Activated naive CD8-positive, alpha-beta T cell treated with anti-CD3 and anti-CD28 coated beads, Interleukin-2, amount 50 U/mL, for 16 hours (primary cell): ENCODE measurements around the gene SIGLEC11.
A peak's percentile ranks its signal among the peaks of the same experiment; 100 is the strongest.
"Not testable (repeated sequence)": the region's sequence is repeated elsewhere in the genome, so short reads cannot be mapped to it uniquely, and the experiment has no call there.

ENCODE experiments used
- DNase-seq: peaks from one replicate; pipeline ENCODE4 v3.0.0-alpha.2; 2020; ENCODE audit warnings: low read depth, low spot score

Gene SIGLEC11

DNA sequence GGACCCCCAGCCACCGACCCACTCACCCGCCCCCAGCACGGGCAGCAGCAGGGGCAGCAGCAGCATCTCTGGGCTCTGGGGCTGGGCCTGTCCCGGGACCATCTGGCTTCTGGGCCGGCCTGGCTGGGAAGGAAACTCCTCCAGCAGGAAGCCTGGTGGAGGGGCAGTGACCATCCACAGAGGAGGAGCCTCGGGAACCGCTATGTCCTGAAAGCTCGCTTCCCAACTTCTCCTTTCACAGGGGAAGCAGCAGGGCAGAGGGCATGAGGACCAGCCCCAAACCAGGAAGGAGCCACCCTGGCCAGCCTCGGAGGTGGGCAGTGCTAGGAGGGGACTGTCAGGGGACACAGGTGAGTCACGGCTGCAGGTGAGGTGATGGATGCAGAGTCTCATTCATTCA is at the start of gene SIGLEC11:
TSS of gene SIGLEC11 (minus strand) at position 193 of the 400 bp plus-strand sequence. CDS start at position 102, 91 bp downstream.
- not testable (repeated sequence) for DNase-seq

GRCh38 chr19:50008532-50008931 is 47.6 kb upstream of the SIGLEC11 start:
- DNase-seq: no peak

- DNase-seq: no peak
These were observed 47.0 kb upstream of the SIGLEC11 start for GRCh38 chr19:50007947-50008346.

DNA sequence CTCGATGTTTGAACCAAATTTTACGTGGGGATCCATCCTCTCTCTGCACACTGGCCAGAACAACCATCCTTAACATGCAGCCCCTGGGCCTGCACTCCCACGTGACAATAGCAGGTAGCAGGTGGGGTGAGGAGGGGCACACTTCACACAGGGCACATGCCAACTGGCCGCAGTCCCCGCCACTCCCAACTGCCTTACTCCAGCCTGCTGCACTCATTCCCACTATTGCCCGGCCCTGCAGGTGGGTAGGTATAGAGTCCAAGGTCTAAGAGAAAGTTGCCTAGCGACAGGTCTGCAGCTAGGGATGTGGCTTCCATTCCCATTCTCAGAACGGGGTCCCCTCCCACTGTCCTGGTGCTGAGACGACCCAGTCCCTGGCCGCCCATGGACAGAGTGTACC is 46.2 kb upstream of the SIGLEC11 start:
- DNase-seq: no peak

GRCh38 chr19:50005428-50005827 is 44.5 kb upstream of the SIGLEC11 start:
- no peak for DNase-seq

DNA sequence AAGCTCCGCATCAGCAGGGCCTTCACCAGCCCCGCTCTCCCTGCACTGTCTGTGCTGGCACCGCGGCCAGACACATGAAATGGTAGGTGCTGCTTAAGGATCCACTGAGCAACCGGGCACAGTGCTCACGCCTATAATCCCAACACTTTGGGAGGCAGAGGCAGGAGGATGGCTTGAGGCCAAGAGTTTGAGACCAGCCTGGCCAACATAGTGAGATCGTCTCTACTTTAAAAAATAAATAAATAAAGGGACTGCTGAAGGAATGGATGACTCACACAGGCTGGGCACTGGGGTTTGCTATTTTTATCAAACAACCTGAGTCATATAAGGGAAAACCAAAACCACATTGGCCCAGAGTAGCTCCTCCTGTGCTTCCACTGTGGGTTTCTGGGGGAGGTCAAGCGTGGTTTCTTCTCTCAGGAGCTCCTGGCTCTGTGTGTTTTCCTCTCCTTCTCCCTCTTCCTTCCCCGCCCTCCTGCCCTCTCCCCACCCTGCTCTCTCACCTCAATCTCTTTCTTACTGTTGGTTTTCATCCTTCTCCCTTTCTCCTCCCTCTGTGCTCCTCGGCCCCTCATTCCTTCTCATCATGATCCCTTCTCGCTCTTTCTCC is 42.9 kb upstream of the SIGLEC11 start:
- no peak for DNase-seq

DNA sequence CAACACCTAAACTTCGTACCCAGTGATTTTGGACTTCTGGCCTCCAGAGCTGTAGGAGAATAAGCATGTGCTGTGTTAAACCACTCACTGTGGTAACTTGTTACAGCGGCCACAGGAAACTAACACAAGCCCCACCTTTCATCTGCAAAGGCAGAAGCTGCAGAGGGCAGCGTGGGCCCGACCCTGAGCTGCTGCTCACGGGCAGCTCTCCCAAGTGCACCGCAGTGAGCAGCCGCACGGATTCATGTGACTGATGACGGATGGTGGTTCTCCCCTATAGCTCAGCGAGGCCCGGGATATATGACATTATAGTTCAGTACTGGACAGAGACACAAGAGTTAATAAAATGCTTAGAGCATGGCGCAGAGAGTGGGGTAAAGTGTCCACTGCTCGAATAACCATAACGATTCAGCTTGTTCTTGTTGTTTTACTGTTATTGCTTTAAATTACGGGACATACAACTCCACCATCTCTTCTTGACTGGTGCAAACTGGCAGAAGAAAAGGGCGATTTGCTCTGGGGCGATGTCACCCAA is 42.3 kb upstream of the SIGLEC11 start:
- DNase-seq: no peak

DNA sequence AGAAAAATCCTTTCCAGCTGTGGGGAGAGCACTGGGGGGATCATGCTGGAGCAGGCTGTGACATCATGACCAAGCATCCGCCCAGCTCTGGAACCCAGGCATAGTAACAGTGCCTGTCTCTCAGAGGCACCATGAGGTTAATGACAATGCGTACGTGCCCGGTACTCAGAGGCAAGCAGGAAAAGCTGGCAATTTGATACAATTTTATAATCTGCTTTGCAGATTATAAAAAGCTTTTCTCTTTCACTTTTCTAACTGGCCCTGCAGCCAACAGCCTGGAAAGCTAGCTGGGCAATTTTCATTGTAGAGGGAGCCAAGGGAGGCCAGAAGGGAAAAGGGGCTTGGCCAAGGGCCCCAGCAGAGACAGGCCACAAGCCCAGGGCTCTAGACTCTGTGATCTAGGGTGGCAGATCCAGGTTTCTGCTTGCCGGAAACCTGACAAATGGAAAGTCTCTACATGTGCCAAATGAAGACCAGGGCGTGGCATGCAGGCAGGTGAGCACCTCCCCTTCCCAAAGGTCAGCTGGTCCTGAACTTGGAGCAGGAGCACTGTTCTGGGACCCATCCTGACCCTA is 41.5 kb upstream of the SIGLEC11 start:
- no peak for DNase-seq

DNA sequence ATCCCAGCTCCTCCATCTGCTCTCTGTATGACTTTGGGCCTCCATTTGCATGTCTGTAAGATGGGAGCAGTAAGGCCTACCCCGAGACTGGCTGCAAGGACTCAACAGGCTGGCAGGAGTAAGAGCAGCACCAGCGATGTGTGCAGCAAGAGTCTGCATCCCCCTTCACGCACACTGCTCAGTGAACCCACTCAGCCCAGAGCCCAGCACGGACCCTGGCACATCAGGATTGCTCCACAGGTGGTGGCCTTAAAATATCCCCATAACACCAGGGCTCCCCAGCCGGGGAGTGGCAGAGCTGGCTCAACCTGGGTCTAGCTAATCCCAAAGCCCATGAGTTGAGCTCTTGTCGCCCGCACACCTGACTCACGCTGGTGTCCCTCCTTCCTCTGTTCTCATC is 40.8 kb upstream of the SIGLEC11 start:
- no peak for DNase-seq

- DNase-seq: no peak
These were observed 40.0 kb upstream of the SIGLEC11 start for GRCh38 chr19:50000841-50001557.

DNA sequence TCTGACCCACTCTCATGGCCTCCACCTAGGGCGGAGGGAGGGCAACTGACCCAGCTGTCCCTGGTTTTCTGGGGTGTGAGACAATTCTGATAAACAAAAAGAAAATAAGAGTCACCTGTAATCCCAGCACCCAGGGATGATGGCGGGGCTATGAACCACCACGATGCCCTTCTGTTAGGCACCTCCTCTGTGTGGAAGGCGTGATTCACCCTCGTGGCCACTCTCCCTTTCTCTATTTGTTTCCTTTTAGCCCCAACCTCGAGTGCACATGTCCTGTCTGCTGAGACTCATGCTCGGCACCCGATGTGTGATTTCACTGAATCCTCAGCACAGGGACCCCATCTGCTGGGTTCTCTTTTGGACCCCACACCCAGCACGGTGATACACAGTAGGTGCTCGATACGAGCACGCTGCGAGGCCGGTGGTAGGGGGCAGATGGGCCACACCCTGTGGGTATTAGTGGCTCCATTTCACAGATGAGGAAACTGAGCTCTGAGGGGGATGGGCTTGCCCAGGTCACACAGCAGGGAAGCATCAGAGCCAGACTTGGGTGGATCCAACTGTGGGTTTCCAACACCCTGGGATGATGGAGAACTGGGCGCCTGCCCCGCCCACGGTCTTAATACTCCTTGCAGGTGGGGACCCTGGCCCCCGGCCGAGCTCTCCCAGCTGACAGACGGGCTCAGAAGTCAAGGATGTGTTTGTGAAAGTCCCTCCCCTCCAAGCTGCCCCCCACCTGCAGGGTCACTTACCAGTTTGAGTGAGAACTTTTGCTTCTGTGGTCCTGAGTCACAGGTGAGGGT is 39.3 kb upstream of the SIGLEC11 start:
- no peak for DNase-seq

DNA sequence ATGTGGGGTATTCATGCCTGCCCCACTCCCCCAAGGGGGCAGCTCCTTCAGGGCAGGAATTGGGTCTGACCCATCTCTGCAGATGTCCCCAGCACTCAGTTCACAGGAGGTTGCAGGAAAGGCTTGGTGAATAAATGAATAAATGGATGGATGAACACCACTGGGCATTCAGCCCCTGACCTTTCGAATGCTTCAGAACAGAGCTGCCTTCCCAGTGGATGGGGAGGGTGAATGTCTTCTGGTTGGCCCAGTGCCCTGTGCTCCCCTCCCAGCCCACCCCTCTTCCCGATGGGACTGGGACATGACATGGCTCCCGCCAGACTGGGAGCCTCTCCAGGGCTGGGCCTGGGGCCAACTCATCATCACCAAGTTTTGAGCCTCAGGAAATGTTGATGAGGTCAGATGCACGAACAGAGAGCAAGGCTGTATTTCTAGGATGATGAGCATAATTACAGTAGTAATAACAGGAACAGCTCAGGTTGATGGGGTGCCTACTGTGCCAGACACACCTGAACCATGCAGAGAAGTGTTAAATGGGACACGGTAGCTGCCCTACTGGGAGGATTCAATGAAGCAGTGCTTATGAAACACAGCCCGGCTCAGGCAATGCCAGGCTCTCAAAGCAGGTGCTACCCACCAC is 38.5 kb upstream of the SIGLEC11 start:
- DNase-seq: no peak

- DNase-seq: no peak
These were observed 36.7 kb upstream of the SIGLEC11 start for GRCh38 chr19:49997709-49998108.

GRCh38 chr19:49988433-49988832 is 27.5 kb upstream of the SIGLEC11 start:
- DNase-seq: no peak

DNA sequence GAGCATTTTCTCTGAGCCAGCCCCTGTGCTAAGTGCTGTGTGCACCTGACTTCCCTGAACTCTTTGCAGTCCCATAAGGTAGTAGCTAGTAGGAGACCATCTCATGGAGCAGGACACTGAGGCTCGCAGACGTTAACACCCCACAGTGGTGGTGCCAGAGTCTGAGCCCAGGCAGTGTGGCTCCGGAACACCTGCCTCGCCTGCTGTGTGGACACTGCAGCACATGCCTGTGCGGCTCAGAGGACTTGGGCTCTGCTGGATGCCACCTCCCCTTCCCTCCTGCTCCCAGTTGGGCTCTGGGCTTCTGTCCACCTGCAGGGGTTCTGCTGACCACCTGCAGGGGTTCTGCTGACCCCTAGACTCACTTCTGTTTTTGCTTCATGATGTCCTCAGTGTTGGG is 27.0 kb upstream of the SIGLEC11 start:
- DNase-seq: no peak

DNA sequence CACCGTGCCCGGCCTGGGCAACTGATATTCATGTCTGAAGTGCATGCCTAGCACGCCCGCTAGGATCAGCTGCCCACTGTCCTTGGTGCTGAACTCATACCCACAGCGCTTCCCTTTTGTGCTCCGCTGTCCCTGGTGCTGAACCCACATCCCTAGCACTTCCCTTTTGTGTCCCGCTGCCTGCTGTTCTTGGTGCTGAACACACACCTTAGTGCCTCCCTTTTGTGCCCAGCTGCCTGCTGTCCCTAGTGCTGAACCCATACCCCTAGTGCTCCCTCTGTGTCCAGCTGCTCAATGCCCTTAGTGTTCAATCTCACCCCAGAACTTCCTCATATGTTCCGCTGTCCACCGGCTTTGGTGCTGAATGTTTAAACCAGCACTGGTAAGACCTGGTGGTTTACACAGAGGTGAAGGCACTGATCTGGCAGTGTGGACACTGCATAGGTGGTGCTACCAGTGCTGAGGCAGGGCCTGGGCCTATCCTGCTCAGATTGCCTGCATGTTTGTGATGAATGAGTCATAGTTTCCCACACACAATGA is 26.3 kb upstream of the SIGLEC11 start:
- peak; percentile 38 for DNase-seq

GRCh38 chr19:49986354-49986753 is 25.4 kb upstream of the SIGLEC11 start:
- DNase-seq: no peak

GRCh38 chr19:49985871-49986270 is 24.9 kb upstream of the SIGLEC11 start:
- DNase-seq: no peak

- no peak for DNase-seq
These were observed 23.5 kb upstream of the SIGLEC11 start for GRCh38 chr19:49984491-49984890.

DNA sequence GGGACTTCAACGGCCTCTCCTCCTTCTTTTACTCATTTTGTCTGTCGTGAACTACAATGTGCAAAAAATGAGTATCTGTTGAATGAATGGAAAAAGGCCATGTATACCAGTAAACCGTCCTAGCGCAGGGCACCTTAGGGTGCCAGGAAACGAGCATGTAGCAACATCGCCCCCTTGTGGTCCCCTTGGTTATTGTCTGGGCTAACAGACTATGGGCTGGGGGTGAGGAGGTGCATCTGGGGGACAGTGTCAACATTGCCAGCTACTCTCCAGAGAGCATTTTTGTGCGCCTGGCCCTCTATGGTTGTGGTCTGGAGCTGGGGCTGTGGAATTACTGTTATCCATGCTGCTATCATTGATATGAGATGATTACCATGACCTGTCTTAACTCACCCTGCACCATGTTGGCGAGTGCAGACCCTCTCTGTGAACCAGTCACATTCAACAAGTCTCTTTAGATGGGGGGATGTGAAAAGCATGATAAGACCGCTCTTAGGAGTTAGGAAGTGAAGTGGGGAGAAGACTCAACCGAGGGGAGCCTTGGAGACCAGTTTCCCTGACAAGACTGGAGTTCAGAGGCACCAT is 22.8 kb upstream of the SIGLEC11 start:
- peak; percentile 61 for DNase-seq
